A549 (cell line): ENCODE data around the gene NFATC3. TPM values are rescaled to one million over a fixed set of nuclear protein-coding genes. Genes with fewer than 3 reads are reported as not detected.
A peak's percentile ranks its signal among the peaks of the same experiment; 100 is the strongest.

Experiments used
- ATAC-seq, 2 experiments: fragments of 200-7000 bp in 1 of 2; fragments of >200 bp in 1 of 2; cut with Nextera tagmentation in 1 of 2; cut with Tn5 transposase in 1 of 2; 3 replicates each; pipeline versions ENCODE4 v1.8.0 to v1.9.1; 2018 to 2020; ENCODE audit warnings: mild to moderate bottlenecking in 1 of 2, moderate library complexity in 1 of 2
- CTCF ChIA-PET: fragments of 300-600 bp; sonication (Branson Sonifier 250); formaldehyde crosslinking; extraction: SDS; loops from one replicate; lab custom pipeline; 2021; ENCODE audit warnings: antibody characterized with exemption, inconsistent platforms; lab: Yijun Ruan, JAX
- POLR2A ChIA-PET: fragments of 350-600 bp; formaldehyde crosslinking; extraction: SDS; loops from one replicate; lab custom pipeline; 2021; ENCODE audit warnings: antibody characterized with exemption, inconsistent platforms; lab: Yijun Ruan, JAX
- DNase-seq, 2 experiments: peaks; one replicate each; pipeline versions ENCODE4 v3.0.0 to v3.0.0-alpha.2; 2011 to 2016; ENCODE audit warnings: low read depth in 1 of 2, low spot score in 1 of 2
- FAIRE-seq: peaks from 2 replicates; lab custom pipeline; 2011; peaks lifted over from hg19 to GRCh38; lab: Jason Lieb, UNC
- H3K27ac ChIP-seq, 2 experiments: fragments of >200 bp; sonication (Bioruptor Twin); formaldehyde crosslinking; 3 replicates each; pipeline ENCODE4 v1.5.1; 2016 to 2017
- H3K4me1 ChIP-seq: fragments of >200 bp; sonication (Bioruptor Twin); formaldehyde crosslinking; 3 replicates; pipeline ENCODE4 v1.6.1; 2016
- H3K4me2 ChIP-seq: fragments of >200 bp; sonication (Bioruptor Twin); formaldehyde crosslinking; 3 replicates; pipeline ENCODE4 v1.6.1; 2016
- H3K4me3 ChIP-seq: fragments of >200 bp; sonication (Bioruptor Twin); formaldehyde crosslinking; 3 replicates; pipeline ENCODE4 v1.5.1; 2016
- H3K9me3 ChIP-seq: fragments of >200 bp; sonication (Bioruptor Twin); formaldehyde crosslinking; 3 replicates; pipeline ENCODE4 v1.6.1; 2016
- CBX2 ChIP-seq: fragments of 200-600 bp; sonication (generic); IDR thresholded peaks from 2 replicates; pipeline ENCODE4 v1.6.1; 2016; ENCODE audit warnings: low read depth, mild to moderate bottlenecking, borderline replicate concordance
- CTCF ChIP-seq: fragments of >200 bp; sonication (Bioruptor Twin); formaldehyde crosslinking; IDR thresholded peaks from 3 replicates; pipeline ENCODE4 v1.5.1; 2016
- EHMT2 ChIP-seq: fragments of 200-600 bp; sonication (generic); IDR thresholded peaks from 2 replicates; pipeline ENCODE4 v1.6.1; 2016; ENCODE audit warnings: antibody characterized with exemption, low read depth, mild to moderate bottlenecking, moderate library complexity
- FOSB ChIP-seq: fragments of 250-450 bp; sonication (Bioruptor Pico); IDR thresholded peaks from 2 replicates; pipeline ENCODE4 v1.5.0; 2020; ENCODE audit warnings: mild to moderate bottlenecking, moderate library complexity
- FOSL2 ChIP-seq, 2 experiments: fragments of 450-650 bp in 1 of 2; fragments of >200 bp in 1 of 2; sonication (Bioruptor Twin) in 1 of 2; formaldehyde crosslinking; IDR thresholded peaks; 2 replicates each; pipeline versions ENCODE4 v1.5.0 to v1.6.1; 2016 to 2020; ENCODE audit warnings: mild to moderate bottlenecking in 1 of 2, moderate library complexity in 1 of 2
- GATA3 ChIP-seq: IDR thresholded peaks from 2 replicates; pipeline ENCODE4 v1.6.1; 2012; ENCODE audit warnings: borderline replicate concordance
- JUN ChIP-seq, 2 experiments: fragments of >200 bp; sonication (Bioruptor Twin); formaldehyde crosslinking; IDR thresholded peaks; 2 replicates in 1 of 2; 3 replicates in 1 of 2; pipeline ENCODE4 v1.6.1; 2016 to 2017
- PHF8 ChIP-seq: fragments of 200-600 bp; sonication (generic); IDR thresholded peaks from 2 replicates; pipeline ENCODE4 v1.6.1; 2016; ENCODE audit warnings: low read depth, mild to moderate bottlenecking, antibody characterized with exemption, moderate library complexity, borderline replicate concordance
- POLR2A ChIP-seq: IDR thresholded peaks from 2 replicates; pipeline ENCODE4 v1.6.1; 2012; ENCODE audit warnings: mild to moderate bottlenecking, low read length
- POLR2AphosphoS2 ChIP-seq: conservative IDR thresholded peaks from 2 replicates; pipeline ENCODE4 v1.6.1; 2012; ENCODE audit warnings: low read length, improper control_type of control experiment, inconsistent platforms
- RAD21 ChIP-seq, 2 experiments: fragments of >200 bp in 1 of 2; sonication (Bioruptor Twin) in 1 of 2; formaldehyde crosslinking in 1 of 2; IDR thresholded peaks in 1 of 2; conservative IDR thresholded peaks in 1 of 2; 2 replicates in 1 of 2; 3 replicates in 1 of 2; pipeline ENCODE4 v1.6.1; 2012 to 2018; ENCODE audit warnings: inconsistent platforms in 1 of 2
- REST ChIP-seq: fragments of 200-600 bp; sonication (generic); IDR thresholded peaks from 2 replicates; pipeline ENCODE4 v1.6.1; 2016; ENCODE audit warnings: antibody characterized with exemption, mild to moderate bottlenecking, moderate library complexity
- SMC3 ChIP-seq: fragments of >200 bp; sonication (Bioruptor Twin); formaldehyde crosslinking; IDR thresholded peaks from 3 replicates; pipeline ENCODE4 v1.6.1; 2018; ENCODE audit warnings: inconsistent platforms
- ZNF302 ChIP-seq: fragments of 250-450 bp; sonication (Bioruptor Pico); IDR thresholded peaks from 2 replicates; pipeline ENCODE4 v1.9.0; 2021; ENCODE audit warnings: inconsistent platforms, mild to moderate bottlenecking, moderate library complexity
- WGBS: methylation state at CpG from one replicate; pipeline ENCODE4 v1.1.6; 2017; ENCODE audit errors: missing lambda C conversion rate; 5-methylcytosine and 5-hydroxymethylcytosine counted together
- polyA plus RNA-seq, 4 experiments: library from polyadenylated mRNA; depleted of rRNA in 3 of 4; stranded (reverse); fragments of >200 nt; fragmentation: RNase III in 1 of 4; extraction: RNeasy Plus Mini Kit Qiagen cat#74134 plus additional on column Dnase treatment in 1 of 4; gene quantifications; 2 replicates in 3 of 4; 3 replicates in 1 of 4; pipeline ENCODE4 v1.2.3, GENCODE V29; 2011 to 2017
- TF ChIP-seq, protein P1 (sequence below): IDR thresholded peaks from 2 replicates; pipeline ENCODE4 v1.6.1; 2012

Gene NFATC3
- polyA plus RNA-seq, 2 of the 4 experiments (the other 2 are of a cell fraction): 13.3 to 23.9 TPM

- no peak overlapping the region for H3K4me3 ChIP-seq
- peak; percentile 65 for FAIRE-seq
- 11% methylated on average over 4 of the region's 4 CpGs for WGBS
- CTCF ChIA-PET: interaction anchor here (0.5 to 2.9 kb wide), 33 partner anchors 9 to 1045 kb away, joined by 3 to 25 read pairs (median 3); partner anchors contain the start of gene PLA2G15
- H3K27ac ChIP-seq: no peak overlapping the region
- H3K9me3 ChIP-seq: no peaks in the 10 kb centered on the region
- no peak overlapping the region for H3K4me2 ChIP-seq
- TF ChIP-seq SMC3 (peak; percentile 69), RAD21 (conservative IDR thresholded peaks at IDR 0.05 in 1 of 2, IDR thresholded peaks at IDR 0.05 in 1 of 2) (peak; percentile 89 to 91), CBX2 (no peak), ZNF302 (CRISPR knock-in tag) (no peak), CTCF (peak; percentile 88), FOSL2 (IDR thresholded peaks at IDR 0.05) (no peak), FOSL2 (CRISPR knock-in tag; IDR thresholded peaks at IDR 0.05) (no peak), PHF8 (no peak), POLR2AphosphoS2 (no peak), FOSB (CRISPR knock-in tag) (no peak), EHMT2 (no peak)
- TF ChIP-seq, protein P1, sequence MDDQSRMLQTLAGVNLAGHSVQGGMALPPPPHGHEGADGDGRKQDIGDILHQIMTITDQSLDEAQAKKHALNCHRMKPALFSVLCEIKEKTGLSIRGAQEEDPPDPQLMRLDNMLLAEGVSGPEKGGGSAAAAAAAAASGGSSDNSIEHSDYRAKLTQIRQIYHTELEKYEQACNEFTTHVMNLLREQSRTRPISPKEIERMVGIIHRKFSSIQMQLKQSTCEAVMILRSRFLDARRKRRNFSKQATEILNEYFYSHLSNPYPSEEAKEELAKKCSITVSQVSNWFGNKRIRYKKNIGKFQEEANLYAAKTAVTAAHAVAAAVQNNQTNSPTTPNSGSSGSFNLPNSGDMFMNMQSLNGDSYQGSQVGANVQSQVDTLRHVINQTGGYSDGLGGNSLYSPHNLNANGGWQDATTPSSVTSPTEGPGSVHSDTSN: no peak
- peak; percentile 55 to 58 for DNase-seq
- peaks cover 8% of the 10 kb centered on the region; the same call in 2 of the 3 replicates for H3K4me1 ChIP-seq
- POLR2A ChIA-PET: no interaction called here
- ATAC-seq: peak; percentile 20 to 49; a peak in 4 of 6 replicates
Observed at GRCh38 chr16:68229431-68230175, 144.4 kb downstream of the NFATC3 start.

GRCh38 chr16:68230176-68230571 lies 145.0 kb downstream of the NFATC3 start:
- POLR2A ChIA-PET: no interaction called here
- no peak overlapping the region for H3K27ac ChIP-seq
- no peaks in the 10 kb centered on the region for H3K9me3 ChIP-seq
- TF ChIP-seq RAD21 (conservative IDR thresholded peaks at IDR 0.05 in 1 of 2, IDR thresholded peaks at IDR 0.05 in 1 of 2) (no peak), GATA3 (no peak), SMC3 (no peak), POLR2A (no peak), FOSL2 (IDR thresholded peaks at IDR 0.05) (no peak), FOSL2 (CRISPR knock-in tag; IDR thresholded peaks at IDR 0.05) (no peak), REST (no peak), ZNF302 (CRISPR knock-in tag) (no peak), JUN (IDR thresholded peaks at IDR 0.05) (no peak)
- TF ChIP-seq, protein P1: no peak
- no peak for ATAC-seq
- DNase-seq: no peak
- H3K4me2 ChIP-seq: no peak overlapping the region
- WGBS: 94% methylated on average over 7 of the region's 9 CpGs
- FAIRE-seq: no peak
- no peak overlapping the region for H3K4me3 ChIP-seq
- H3K4me1 ChIP-seq: peaks cover 9% of the 10 kb centered on the region; the same call in 2 of the 3 replicates
- CTCF ChIA-PET: interaction anchor here (0.5 to 2.9 kb wide), 33 partner anchors 9 to 1044 kb away, joined by 3 to 25 read pairs (median 3); partner anchors contain the start of gene PLA2G15
